ENCODE results near the gene REL.

- TF ChIP-seq TAF1 (IDR thresholded peaks at IDR 0.05; ENCODE audit: low read depth) (no peak), EP300 (IDR thresholded peaks at IDR 0.05; ENCODE audit: borderline replicate concordance) (no peak), CEBPB (IDR thresholded peaks at IDR 0.05) (no peak), ZBTB7A (IDR thresholded peaks at IDR 0.05; ENCODE audit: low read depth) (no peak), MAX (IDR thresholded peaks at IDR 0.05) (no peak), YY1 (IDR thresholded peaks at IDR 0.05; ENCODE audit: low read depth) (no peak), REST (IDR thresholded peaks at IDR 0.05; ENCODE audit: low read depth) (no peak)
These were observed 19.6 kb upstream of the REL start for GRCh38 chr2:60861736-60862135.
